Stimulated activated CD8-positive, alpha-beta memory T cell treated with anti-CD3 and anti-CD28 coated beads, Interleukin-7, amount 100 ng/mL, for 4 hours (primary cell): ENCODE measurements around the gene MYLK2.

Source experiments
- DNase-seq, 2 donors: peaks; one replicate each; pipeline ENCODE4 v3.0.0-alpha.2; 2020; ENCODE audit warnings: low read depth in 2 of 2

Gene MYLK2

DNA sequence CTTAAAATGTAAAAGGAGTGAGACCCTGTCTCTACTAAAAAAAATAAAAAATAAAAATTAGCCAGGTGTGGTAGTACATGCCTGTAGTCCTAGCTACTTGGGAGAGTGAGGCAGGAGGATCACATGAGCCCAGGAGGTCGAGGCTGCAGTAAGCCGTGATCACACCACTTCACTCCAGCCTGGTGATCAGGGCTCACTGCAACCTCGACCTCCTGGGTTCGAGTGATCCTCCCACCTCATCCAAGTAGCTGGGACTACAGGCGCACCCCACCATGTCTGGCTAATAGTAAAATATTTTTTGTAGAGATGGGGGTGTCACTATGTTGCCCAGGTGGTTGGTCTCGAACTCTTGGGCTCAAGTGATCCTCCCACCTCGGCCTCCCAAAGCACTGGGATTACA, 34.3 kb downstream of the MYLK2 start:
- no peak for DNase-seq

DNA sequence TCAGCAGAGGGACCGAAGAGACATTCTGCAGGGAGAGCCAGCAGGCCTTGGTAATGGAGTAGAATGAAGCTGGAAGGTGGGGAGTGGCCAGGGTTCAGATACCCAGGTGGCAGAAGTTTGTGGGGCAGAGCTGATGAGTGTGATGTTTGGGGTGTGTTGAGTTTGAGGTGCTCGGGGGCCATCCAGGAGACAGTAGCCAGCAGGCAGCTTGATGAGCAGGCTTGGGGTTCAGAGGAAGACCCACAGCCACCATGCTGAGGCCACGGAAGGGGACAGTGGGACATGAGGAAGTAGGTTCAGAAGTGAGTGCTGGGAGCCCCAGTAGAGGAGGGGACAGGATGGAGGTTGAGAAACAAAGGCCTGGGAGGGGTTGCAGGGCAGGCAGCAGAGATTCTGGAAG, 37.4 kb downstream of the MYLK2 start:
- no peak for DNase-seq

DNA sequence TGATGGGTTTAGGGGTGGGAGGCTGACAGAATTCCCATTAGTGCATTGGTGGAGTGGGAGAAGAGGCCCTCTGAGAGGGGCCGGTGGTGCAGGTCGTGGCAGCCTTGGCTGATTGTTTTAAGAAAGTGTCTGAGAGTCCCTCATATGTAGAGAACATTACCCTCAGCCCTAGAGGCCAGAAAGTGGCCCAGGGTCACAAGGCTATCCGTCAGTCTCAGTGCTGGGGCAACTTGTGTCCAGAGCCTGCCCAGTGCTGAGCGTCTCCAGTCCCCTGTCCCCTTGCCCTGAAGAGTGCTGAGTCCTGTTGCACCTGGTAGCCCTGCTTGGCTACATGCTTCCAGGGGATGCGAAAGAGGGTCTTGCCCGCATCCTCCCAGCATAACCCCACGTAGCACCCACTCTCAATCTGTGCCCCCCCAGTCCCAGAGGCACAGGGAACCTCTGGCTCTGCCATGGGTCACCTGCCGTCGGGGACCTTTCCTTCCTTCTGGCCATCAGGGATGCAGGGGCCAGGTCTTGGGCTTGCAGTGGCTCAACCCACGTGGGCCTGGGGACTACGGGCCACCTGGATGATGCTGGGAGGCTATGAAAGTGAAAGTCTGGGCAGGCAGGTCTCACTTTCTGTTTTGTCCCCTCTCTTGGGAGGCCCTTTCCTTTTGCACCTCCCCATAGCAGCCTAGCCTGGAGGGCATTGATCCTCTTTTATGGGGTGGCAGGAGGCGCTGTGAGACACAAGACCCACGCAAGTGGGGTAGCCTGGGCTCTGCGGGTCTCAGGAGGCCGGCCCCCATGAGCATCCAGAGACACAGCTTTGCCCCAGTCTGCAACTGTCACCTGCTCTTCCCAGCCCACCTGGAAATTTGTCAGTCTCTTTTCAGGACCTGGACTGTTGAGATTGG, 39.0 kb downstream of the MYLK2 start:
- DNase-seq, result no peak

DNA sequence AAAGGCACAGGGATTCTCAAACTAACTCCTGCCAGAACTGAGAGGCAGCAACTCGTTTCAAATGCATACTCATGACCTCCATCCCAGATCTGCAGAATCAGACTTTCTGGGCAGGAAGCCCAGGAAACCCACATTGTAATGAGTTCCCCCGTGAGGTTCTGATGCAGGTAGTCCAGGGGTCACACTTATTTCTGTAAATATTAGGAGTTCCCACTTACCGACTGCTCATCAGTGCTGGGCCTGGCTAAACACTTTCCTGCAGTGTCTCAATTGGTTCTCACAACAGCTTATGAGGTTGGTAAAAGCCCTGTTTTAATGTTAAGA, 39.6 kb downstream of the MYLK2 start:
- DNase-seq, result no peak

DNA sequence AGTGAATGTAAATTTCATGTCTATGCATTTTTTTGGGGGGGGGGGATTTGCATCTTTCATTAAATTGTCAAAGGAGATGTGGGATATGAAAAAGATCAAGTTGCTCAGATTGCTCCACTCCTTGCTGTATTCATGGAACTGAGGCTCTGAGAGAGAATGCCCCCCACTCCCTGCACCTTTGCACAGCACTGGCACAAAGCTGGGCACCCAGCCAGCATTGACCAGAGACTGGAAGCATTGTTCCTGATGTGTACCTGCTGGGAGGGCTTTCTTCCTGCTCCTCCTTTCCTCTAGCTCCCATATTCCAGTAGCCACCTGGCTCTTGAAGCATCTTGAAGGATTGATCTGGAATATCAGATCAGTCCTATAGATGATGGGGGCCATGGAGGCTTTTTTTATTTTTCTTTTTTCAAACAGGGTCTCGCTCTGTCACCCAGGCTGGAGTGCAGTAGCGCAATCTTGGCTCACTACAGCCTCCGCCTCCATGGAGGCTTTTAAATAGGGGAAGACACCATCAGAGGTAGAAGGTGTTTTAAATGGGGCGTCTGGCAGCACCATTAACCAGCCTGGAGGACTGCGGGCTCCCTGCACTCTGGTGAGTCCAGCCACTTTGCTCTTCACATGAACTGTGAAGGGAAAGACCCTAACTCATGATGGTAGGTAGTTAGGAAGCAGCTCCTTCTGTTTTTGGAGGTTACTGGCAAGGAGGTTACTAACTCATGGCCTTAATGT, 40.3 kb downstream of the MYLK2 start:
- DNase-seq, result no peak

DNA sequence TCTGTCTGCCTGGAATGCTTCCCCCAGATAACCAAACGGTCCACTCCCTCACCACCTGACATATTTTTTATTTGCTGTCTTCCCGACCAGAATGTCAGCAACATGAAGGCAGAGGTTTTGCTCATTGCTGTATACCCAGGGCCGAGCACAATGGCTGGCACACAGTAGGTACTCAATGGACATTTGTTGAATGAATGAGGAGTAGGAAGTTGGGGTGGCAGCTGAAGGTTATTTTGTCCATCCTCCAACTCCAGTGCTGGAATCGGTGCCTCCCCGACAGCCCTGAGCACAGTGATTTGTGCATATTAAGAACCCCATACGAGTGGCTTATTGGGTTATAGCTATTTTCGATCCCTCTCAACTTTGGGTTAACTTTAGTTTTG, 40.8 kb downstream of the MYLK2 start:
- no peak for DNase-seq

DNA sequence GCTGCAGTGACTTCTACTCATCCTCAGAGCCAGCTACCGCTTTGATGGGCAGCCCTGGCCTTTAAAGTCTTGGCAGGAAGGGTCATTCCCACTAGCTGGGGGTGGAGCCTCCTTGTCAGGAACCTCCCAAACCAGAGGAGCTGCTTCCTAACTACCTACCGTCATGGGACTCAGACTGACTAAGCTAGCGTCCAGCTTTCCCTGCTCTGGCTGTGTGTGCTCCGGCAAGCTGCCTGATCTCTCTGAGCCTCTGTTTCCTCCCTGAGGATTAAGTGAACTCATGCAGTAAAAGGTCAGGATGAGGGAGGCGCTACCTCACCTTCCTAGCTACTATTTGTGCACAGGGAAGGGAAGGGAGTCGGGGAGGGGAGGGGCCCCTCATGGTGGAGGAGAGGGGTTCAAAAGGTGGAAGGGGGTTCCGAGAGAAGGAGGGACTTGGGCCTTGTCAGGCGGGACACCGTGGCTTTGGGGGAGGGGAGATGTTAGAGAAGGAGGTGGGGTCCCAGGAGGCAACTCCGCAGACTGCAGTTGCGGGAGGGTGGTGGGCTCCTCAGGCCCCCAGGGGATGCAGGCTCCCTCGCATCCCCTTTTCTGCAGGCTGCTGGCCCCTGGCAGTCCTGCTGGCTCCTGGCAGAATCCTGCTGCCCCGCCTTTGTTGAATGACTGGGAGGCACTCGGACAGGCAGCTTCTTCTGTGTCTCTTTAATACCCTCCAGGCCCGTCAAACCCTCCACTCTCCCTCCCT, 41.4 kb downstream of the MYLK2 start:
- DNase-seq, result no peak

DNA sequence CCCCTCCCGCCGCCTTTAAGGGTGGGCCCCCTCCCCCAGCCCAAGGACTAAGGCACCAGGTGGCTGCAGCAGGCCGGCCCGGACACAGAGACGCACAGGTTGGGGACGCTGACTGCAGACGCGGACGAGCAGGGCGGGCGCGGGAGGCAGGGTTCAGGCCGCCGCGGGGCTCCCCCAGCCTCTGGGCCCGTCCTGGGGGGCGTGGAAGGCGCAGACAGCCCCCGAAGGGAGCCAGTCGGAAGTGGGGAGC, 41.9 kb downstream of the MYLK2 start:
- DNase-seq, result no peak

DNA sequence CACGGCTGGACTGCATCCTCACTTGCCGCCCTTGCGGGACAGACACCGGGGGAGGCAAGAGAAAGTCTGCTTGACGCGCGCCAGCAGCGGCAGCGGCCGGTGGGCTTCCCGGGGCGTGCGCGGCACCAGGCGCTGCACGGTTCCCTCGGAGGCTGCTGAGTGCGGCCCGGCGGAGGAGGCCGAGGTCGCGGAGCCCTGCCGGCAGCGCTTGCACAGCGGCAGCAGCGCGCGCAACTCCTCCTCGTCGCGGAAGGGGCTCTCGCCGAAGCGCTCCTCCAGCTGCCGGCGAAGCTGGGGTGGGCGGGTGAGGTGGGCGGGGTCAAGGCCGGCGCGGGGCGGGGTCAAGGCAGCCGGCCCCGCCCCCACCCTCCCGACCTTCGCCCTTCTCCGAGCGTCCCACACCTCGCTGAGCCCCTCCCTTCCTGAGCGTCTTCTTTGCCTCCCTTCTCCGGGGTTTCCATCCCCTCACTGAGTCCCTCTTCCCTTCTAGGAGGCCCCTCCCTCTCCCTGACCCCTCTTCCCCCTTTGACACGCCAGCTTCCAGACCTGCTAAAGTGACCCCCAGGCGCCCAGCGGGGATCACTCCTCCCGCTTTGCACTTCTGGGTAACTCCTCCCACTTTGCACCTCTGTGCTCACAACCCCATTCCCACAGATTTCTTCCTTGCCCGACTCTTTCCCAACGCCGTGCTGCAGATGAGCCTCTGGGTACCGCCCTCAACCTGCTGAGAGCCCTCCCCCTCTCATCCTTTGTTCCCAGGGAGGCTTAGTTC, 42.4 kb downstream of the MYLK2 start:
- DNase-seq, result peak; percentile 44 to 69

DNA sequence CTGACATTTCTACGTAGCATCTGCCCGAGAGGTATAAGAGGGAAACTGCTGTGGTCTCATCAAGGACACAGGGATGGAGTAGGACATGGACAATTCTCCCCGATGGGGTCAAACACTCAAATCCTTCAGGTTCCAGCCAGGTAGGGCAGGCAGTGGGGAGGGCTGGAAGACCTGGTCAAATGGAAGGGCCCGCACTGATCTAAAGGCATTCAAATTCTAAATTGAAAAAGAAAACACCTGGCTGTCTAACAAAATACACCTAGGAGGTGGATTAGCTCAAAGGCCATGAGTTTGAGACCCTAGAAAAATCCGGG, 43.0 kb downstream of the MYLK2 start:
- no peak for DNase-seq

DNA sequence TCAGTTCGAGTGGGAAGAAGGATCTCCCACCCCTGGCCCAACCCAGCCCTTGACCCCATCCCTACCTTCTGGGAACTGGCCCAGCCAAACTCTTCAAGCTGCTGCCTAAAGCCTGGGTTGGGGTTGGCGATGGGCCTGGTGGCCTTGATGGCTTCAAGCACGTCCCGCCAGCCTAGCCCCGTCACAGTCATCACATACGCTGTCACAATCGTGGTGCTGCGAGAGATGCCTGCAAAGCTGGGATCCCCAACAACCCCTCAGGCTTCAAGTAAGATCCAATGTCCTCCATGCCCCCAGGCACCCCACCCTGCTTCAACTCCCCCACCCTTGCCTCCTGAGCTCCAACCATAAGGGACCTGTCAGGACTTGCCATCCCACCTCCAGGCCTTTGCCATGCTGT, 43.4 kb downstream of the MYLK2 start:
- DNase-seq, result no peak

DNA sequence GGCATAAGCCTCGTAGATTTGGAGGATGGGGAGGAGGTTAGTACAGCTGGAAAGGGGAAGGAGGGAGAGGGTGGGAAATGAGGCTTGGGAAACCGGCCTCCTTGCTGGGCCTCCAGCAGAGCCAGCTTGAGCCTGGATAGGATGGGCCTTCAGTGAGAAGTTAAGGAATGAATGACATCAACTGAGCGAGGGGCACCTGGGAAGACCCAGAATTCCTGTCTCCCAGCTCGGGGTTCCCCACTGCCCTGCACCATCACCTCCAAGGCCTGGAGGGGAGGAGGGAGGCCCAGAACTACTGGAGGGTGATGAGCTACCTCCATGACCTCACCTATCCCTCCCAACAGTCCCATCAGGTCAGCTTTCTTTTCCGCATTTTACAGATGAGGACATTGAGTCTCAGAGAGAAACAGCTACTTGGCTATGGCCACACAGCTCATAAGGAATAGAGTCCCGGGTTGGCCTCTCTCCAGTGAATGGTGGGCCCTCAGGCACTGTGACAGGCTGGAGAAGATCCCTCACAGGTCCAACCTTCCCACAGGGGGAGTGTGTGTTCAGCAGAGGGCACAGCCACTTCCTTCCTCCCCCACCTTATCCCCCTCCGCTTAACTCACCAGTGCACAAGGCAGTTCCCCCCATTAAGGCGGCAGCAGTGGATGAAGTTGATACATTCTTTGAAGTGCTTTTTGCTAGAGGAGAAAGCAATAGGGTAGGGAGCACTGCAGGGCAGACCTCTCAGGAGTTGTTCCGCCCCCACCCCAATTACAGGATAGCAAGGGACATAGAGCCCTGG, 44.3 kb downstream of the MYLK2 start:
- DNase-seq, result no peak

DNA sequence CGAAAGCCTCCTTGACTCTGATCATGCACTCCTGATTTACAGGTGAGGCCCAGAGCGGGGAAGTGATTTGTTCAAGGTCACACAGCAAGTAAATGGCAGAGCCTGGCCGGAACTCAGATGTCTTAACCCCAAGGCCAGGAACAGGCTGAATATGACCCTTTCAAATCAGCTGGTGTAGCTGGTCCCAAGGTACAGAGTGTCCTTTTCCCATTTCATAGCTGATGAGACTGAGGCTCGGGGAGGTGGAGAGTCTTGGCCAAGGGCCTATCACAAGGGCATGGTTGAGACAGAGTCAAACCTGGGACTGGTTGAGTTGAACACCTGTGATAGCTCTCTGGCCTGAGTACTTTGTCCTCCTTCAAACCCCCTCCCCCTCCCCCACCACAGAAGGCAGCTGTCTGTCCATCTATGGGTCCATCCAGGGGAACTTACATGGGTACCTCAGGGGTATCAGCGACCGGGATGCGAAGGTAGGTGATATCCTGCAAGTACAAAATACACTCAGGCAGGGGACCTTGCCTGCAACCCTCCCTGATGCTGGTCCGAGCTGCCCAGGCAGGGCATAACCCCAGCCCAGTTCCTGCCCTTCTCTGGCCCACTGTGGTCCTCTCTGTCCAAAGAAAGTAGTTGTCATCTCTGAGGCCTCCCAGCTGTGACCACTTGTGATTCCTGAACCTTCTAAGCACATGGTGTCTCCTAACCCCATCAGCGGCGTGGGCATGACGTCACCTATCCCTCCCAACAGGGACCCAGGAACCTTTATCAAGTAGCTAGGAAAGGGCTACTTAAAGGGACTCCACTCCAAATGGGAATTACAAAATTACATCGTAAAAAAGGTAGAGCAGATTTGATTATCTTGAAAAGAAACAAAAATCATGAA, 45.6 kb downstream of the MYLK2 start:
- no peak for DNase-seq

DNA sequence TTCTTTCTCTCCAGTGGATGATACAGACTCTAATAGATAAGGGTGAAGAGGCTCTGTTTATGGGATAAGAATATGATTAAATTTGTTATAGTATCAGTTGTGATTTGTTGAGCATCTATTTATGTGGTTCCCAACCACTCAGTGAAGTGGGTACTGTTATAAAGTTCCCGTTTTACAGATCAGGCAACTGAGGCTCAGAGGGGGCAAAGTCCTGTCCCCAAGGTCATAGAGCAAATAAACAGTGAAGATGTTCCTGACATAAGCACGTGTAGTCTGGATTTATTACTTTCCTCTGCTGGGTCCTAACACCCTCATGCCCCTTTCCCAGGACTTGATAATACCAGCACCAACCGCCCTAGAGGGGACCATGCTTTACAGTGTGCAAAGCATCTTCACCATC, 47.1 kb downstream of the MYLK2 start:
- DNase-seq, result no peak

DNA sequence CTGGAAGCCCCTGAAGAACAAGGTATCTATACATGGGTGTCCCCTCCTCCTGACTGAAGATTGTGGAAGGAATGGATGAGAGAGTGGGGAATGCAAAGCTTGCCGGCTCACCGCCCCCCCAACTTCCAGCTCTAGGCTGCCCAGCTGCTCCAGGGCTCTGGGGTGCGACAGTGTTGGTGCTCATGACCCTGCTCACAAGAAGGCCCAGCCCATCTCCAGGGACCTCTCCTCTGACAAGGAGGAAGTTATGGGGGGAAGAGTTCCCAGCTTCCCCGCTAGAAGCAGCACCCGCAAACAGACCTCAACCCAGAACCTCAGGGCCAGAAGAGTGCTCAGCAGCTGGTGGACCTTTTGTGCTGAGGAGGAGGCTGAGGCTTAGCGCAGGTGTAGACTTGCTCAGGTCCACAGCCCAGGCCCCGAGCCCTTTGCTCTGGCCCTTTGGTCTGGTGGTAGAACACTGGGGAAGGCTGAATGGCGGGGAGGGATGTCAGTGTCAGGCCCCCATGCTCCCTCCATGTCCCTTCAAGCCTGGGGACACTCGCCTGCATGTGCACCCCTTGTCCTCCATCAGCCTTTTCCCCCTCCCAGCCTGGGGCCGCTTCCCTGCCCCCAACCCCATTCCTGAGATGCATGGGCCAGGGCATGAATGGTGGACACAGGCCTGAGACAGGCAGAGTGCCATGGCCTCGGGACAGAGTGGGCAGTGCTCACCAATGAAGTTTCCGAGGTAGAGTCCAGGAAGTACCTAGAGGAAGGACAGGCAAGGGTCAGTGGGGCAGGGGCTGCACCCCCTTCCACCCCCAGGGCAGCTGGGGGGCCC, 49.9 kb downstream of the MYLK2 start:
- DNase-seq, result no peak

DNA sequence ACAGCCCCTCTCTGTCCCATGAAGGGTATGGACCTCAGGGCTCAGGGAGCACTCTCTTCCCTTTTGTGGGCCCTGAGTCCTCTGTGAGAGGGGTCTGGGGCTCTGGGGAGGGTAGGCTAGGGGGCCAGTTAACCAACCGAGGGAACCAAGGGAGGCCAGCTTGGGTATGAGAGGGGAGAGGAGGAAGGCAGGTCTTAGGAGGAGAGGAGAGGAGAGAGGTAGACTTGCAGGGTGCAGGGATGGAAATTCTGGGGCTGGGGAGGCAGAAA, 50.5 kb downstream of the MYLK2 start:
- DNase-seq, result no peak

DNA sequence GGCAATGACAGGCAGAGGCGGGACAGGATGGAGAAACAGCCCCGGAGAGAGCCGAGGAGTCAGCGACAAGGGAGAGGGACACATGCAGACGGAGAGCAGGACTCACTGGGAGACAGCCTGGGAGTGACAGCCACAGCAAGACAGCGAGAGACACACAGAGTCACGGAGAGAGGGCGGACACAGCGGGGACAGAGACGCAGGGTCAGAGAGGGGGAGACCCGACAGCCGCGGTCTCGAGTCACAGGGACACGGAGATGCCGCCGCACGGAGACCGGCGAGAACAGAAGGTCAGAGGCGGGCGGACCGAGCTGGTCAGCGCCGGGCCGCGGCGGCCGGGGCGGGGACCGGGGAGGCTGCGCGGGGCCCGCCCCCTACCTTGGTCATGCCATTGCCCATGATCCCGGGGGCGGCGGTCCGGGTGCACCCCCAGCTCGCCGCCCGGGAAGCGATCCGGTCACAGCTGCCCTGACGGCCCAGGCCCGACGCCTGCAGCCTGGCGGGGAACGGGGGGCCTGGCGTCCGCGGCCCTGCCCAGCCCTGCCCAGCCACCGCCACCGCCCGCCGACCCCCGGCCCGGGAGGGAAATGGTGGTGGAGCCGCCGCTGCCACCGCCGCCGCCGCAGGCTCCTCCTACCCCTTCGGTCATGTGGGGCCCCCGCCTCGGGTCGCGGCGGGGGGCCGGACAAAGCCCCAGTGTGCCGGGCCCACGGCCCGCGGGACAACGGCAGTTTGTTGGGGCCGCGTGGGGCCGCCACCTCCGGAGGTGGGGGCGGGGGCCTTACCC, 51.0 kb downstream of the MYLK2 start, which contains the start of the genes DUSP15 and TTLL9:
Gene DUSP15, minus strand, starts transcription at position 586 of the 784 bp plus-strand sequence. Its CDS starts 190 bp downstream, at position 396.
Gene TTLL9, plus strand, starts transcription at position 693 of the 784 bp plus-strand sequence. CDS start 493 bp downstream, outside the sequence.
- DNase-seq, result no peak

DNA sequence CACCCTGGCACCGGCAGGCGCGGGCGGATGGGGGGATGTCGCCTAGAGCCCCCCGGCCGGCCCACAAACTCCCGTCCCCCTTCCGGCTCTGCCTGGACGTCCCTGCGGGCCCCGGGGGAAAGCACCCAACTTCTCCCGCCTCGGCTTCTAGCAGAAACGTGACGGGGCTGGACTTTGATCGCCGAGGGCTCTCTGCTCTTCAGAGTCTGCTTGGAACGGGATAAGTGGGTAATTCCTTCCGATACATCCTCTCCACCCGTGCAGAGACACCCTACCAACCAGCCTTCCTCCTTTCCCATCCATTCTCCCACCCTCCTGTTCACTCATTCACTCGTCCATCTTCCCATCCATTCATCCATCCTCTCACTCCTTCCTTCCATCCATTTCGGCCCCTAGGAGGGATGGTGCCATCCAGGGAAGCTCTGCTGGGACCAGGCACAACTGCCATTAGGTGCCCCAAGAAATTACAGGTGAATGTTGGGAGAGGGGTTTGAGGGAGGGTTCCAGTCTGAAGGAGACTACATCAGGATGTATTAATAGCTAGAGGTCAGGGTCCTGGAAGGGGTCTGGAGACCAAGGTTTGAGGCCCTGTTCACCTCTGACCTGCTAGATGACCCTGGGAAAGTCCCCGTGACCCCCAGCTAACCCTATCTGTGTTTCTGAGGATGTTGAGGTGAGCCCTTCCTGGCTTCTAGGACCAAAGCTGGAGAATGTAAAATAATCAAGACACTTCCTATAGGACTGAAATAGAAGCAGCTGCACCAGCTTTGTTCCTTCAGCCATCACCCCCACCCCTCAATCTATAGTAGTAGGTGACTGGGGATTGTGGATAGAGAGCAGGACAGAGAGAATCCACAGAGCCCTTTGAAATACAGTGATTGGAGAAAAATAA, 51.8 kb downstream of the MYLK2 start:
- DNase-seq, result no peak
